DMS 273 (cell line): ENCODE data around the gene KANK2.
"Not testable (repeated sequence)": the region's sequence is repeated elsewhere in the genome, so short reads cannot be mapped to it uniquely, and the experiment has no call there.

Source experiments
- DNase-seq: peaks from one replicate; lab custom pipeline; 2025; ENCODE audit not compliant: unreplicated experiment; lab: John Stamatoyannopoulos, UW

KANK2 gene

DNA sequence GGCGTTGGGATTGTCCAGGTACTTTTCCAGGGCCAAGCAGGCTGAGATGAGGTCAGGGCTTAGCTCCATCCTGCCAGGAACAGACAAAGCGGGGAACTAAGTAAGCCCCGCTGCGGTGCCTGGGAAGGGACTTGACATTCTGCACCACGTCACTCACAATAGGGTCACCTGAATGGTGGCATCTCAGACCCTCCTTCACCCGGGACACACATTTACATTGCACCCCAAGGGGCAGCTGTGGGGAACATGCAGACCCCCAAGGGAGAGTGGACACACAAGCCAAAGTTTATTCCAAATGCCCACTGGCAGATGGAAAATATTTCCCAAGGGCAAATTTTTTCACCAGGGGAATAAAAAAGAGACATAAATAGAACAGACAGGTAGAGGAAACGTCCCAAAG is 21.4 kb downstream of the KANK2 start:
- DNase-seq = no peak

DNA sequence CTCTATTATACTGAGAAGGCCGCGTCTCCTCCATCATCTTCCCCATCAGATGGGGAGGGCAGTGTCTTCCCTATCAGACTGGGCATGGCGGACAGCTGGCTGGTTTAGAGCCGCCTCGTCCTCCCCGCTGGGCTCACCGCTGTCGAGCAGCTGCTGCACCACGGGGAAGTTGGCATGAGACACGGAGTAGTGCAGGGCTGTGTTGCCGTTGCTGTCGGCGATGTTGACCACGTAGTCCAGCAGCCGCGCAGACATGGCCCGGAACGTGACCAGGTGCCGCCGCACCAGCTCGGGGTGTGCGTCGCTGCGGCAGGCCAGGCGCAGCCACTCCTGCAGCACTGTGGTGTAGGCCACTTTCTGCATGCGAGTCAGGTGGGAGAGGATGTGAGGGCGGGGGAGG is 23.0 kb downstream of the KANK2 start:
- DNase-seq = peak; percentile 94

- DNase-seq = no peak
These were observed 23.7 kb downstream of the KANK2 start for GRCh38 chr19:11173516-11174155.

GRCh38 chr19:11172576-11172975 is 24.8 kb downstream of the KANK2 start:
- DNase-seq = no peak

DNA sequence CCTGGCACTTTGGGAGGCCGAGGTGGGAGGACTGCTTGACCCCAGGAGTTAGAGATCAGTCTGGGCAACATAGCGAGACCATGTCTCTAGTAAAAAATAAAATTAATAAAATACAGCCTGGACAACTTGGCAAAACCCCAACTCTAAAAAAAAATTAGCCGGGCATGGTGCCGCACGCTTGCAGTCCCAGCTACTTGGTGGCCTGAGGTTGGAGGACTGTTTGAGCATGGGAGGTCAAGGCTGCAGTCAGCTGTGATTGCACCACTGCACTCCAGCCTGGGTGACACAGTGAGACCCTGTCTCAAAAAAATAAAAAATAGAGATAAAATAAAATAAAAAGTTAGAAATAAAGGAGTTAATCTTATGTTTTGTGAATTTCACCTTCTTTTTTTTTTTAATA is 26.2 kb downstream of the KANK2 start:
- no peak for DNase-seq

DNA sequence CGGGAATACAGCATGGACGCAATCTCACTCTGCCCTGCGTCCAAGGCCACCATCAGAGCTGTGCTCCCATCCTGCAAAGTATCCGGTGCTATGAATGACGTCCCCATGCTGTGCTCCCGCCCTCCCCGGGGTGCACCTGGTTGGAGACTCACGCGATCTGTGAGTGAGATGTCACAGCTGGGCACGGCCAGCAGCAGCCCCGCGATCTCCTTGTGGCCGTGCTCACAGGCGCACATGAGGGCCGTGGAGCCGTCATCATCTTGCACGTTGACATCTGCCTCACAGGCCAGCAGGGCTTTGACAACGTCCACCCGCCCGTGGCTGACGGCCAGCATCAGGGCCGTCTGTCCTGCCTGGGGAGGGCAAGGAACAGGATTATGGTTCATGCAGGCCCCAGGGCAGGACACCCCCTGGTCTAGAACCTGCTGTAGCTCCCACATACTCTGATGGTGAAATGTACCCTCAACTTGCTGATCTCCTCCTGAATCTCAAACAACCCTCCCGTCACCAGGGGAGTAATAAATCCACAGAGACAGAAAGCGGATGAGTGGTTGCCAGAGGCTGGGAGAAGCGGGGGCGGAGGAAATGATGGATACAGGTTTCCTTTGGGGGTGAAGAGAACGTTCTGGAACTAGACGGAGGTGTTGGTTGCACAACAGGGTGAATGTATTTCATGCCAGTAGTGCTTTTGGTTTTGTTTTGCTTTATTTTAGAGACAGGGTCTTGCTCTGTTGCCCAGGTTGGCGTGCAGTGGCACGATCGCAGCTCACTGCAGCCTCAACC is 27.3 kb downstream of the KANK2 start:
- no peak for DNase-seq

- DNase-seq = no peak
These were observed 28.8 kb downstream of the KANK2 start for GRCh38 chr19:11168568-11168967.

- DNase-seq = no peak
These were observed 30.8 kb downstream of the KANK2 start for GRCh38 chr19:11166281-11167142.

- no peak for DNase-seq
These were observed 31.8 kb downstream of the KANK2 start for GRCh38 chr19:11165486-11166030.

DNA sequence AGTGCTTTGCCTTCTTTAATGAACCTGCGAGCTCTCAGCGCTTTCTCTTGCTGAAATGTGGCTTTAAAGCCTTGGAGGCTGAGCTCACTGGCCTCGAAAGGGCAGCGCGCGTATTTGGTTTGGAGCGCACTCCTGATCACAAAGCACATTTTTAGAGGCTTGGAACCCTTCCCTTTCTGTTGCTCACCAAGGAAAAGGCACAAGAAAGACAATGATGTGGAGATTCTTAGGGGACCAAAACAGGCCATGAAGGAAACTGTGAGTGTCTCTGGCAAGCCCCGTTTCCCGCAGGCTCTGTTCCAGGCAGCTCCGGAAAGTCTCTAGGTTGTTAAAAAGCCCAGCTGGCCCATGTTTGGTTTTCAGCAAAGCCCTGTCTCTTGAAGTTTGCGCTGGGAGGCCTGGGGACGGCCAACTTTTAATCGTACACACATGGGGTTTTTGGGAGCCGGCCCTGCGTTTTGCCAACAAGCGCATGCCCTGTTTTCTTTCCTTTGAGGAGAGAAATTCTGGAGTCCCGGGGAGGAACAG is 32.4 kb downstream of the KANK2 start:
- DNase-seq = no peak

DNA sequence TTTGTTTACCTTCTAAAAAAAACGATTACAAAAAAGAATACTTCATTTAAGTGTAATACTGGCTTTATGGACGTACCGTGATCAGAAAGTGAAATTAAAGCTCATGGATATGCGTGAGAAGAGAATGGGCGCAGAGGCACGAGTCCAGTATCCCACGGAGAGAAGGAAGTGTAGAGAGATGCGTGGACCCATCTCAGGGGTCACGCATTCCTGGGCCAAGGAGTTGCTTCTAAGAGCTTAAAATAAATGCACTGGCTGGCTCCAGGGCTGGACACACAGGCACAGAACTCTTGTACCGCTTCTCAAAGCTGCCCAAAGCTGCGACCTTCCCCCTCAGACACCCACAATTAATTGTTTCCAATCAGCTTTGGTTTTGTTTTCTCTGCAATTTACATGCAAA is 33.0 kb downstream of the KANK2 start:
- DNase-seq = no peak

- DNase-seq = not testable (repeated sequence)
These were observed 36.9 kb downstream of the KANK2 start for GRCh38 chr19:11160440-11160768.

GRCh38 chr19:11159598-11160439 is 37.5 kb downstream of the KANK2 start:
- peak; percentile 50 for DNase-seq

DNA sequence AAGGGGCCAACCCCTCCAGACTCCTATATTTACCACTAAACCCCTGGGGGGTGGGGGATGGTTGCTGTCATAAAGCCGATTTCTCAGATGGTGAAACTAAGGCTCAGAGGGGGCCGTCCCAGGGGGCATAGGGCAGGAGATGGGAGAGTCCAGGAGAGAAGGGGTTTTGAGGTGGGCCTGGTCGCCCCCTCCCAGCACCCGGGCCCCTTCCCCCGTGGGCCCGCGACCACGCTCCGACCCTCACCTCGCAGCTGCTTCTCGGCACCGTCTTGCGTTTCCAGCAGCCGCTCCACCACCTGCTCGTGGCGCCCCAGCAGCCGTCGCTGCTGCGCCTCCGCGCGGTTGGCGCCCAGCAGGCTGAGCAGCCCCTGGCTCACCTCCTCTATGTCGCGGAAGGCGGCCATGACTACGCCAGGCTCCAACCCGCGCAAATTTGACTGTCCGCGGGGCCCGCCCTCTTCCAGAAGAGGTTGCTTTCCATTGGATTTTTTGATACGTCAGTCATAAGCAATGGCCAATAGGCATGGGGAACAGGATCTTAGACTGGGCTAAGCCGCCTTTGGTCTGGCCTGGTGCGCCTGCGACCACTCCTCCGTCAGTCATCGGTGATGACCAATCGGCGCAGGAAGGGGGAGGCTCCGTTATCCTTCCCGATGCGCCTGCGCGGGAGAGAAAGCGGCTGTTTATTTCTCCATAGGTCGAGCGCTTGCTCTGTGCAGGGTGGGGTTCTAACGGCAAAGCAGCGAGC is 41.8 kb downstream of the KANK2 start, which contains the start of gene SPC24:
Gene SPC24, minus strand, starts transcription at position 410 of the 748 bp plus-strand sequence. Its CDS starts 6 bp downstream, at position 404.
- DNase-seq = peak; percentile 99

DNA sequence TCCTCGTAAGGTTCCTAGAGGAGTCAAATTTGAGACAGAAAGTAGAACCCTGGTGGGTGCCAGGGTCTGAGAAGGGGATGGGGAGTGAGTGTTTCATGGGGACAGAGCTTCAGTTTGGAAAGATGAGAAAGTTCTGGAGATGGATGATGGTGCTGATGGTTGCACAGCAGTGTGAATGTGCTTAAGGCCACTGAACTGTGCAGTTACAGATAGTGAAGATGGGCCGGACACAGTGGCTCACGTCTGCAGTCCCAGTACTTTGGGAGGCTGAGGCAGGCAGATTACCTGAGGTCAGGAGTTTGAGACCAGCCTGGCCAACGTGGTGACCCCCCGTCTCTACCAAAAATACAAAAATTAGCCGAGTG is 42.7 kb downstream of the KANK2 start:
- DNase-seq = no peak

DNA sequence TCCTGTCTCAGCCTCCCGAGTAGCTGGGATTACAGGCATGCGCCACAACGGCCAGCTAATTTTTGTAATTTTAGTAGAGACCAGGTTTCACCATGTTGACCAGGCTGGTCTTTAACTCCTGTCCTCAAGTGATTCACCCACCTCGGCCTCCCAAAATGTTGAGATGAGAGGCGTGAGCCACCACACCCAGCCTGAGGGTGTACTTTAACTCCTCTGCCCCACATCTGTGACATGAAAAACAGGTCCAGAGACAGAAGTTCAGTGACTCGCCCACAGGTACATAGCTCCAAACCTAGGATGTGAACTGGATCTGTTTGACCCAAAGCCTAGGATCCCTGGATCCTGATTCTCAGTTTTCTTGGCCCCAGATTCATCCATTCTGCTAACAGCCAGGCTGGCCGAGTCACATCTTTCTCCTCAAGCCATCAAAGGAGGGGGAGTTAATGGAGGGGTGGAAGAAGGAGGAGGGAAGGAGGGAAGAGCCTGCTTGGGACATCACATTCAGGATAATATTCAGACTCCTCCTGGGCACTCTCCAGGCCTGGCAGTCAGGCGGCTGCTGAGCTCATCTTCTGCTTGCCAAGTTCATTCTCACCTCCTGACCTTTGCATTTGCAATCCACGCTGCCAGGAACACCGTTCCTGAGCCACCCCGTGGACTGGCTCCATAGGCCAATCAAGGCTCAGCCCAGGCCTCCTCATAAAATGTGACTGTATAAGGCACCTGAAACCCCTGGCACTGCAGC is 44.9 kb downstream of the KANK2 start:
- DNase-seq = no peak

GRCh38 chr19:11151181-11151580 is 46.2 kb downstream of the KANK2 start:
- DNase-seq = no peak

DNA sequence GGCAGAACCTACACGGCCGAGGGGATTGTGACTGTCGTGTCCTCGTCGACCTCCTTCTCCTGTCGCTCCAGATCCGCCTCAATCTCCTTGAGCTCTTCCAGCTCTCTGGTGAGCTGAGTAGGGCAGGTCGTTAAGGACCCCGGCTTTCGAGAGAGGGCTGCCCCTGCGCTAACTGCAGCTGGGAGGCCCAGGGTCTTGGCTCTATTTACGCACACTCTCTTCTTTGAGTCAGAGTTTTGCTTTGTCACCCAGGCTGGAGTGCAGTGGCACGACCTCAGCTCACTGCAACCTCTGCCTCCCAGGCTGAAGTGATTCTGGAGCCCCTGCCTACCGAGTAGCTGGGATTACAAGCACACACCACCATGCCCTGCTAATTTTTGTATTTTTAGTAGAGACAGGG is 49.3 kb downstream of the KANK2 start:
- no peak for DNase-seq

DNA sequence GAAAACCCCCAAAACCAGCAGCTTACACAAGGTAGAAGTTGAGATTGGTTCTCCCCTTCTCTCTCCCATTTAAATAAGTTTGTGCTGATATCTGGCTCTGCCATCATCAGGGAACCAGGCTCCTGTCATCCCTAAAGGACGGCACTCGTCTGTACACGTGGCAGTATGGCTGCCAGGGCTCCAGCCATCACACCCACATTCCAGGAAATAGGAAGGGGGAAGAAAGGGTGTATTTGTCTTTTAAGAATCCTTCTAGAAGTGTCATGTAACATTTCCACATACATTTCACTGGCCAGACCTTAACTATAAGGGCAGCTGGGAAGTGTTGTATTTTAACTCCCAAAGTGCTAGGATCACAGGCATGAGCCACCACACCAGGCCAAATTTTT is 51.8 kb downstream of the KANK2 start:
- no peak for DNase-seq
